DOHH2 (cell line): ENCODE measurements around the gene CROCC.

Source experiments
- H3F3A ChIP-seq: fragments of 200-600 bp; sonication (generic), shearing (Covaris generic); 2 replicates; pipeline ENCODE4 v1.6.0; 2016; ENCODE audit warnings: antibody characterized with exemption, mild to moderate bottlenecking; ENCODE audit not compliant: control insufficient read depth, insufficient read depth
- H3K27ac ChIP-seq: fragments of 200-600 bp; sonication (generic); 2 replicates; pipeline ENCODE4 v1.5.1; 2014; ENCODE audit warnings: low read depth, mild to moderate bottlenecking, low read length, moderate library complexity
- H3K27me3 ChIP-seq: fragments of 200-600 bp; sonication (generic); 2 replicates; pipeline ENCODE4 v1.6.1; 2014; ENCODE audit warnings: mild to moderate bottlenecking, low read length, mixed read lengths; ENCODE audit not compliant: control insufficient read depth
- H3K36me3 ChIP-seq: fragments of 200-600 bp; sonication (generic); 2 replicates; pipeline ENCODE4 v1.6.1; 2014; ENCODE audit warnings: mild to moderate bottlenecking, low read length, moderate library complexity, mixed read lengths; ENCODE audit not compliant: control insufficient read depth
- H3K4me1 ChIP-seq: fragments of 200-600 bp; sonication (generic); 2 replicates; pipeline ENCODE4 v1.6.1; 2014; ENCODE audit warnings: mild to moderate bottlenecking, low read length, mixed read lengths; ENCODE audit not compliant: control insufficient read depth
- H3K4me2 ChIP-seq: fragments of 200-600 bp; sonication (generic); 2 replicates; pipeline ENCODE4 v1.6.0; 2014; ENCODE audit warnings: mild to moderate bottlenecking, low read length, moderate library complexity
- H3K4me3 ChIP-seq: fragments of 200-600 bp; sonication (generic); 2 replicates; pipeline ENCODE4 v1.5.1; 2014; ENCODE audit warnings: mild to moderate bottlenecking, low read length, mixed read lengths
- H3K79me2 ChIP-seq: fragments of 200-600 bp; sonication (generic); 2 replicates; pipeline ENCODE4 v1.6.1; 2014; ENCODE audit warnings: mild to moderate bottlenecking, low read length, mixed read lengths; ENCODE audit not compliant: control insufficient read depth
- H3K9me2 ChIP-seq: fragments of 200-600 bp; sonication (generic); replicated peaks from 2 replicates; pipeline ENCODE4 v1.6.1; 2014; ENCODE audit warnings: mild to moderate bottlenecking, low read length, mixed read lengths; ENCODE audit not compliant: control insufficient read depth
- H3K9me3 ChIP-seq: fragments of 200-600 bp; sonication (generic); 2 replicates; pipeline ENCODE4 v1.6.1; 2014; ENCODE audit warnings: antibody characterized with exemption, low read length, mixed read lengths; ENCODE audit not compliant: control insufficient read depth, insufficient read depth
- H4K20me1 ChIP-seq: fragments of 200-600 bp; sonication (generic); 2 replicates; pipeline ENCODE4 v1.6.0; 2014; ENCODE audit warnings: low read depth, mild to moderate bottlenecking, antibody characterized with exemption, low read length, moderate library complexity; ENCODE audit not compliant: control insufficient read depth, insufficient read depth
- CTCF ChIP-seq: fragments of 200-600 bp; sonication (generic); IDR thresholded peaks from one replicate; pipeline ENCODE4 v1.5.1; 2014; ENCODE audit warnings: antibody characterized with exemption, mild to moderate bottlenecking, low read depth, low read length; ENCODE audit not compliant: poor library complexity, severe bottlenecking
- EZH2phosphoT487 ChIP-seq: fragments of 200-600 bp; sonication (generic); IDR thresholded peaks from 2 replicates; pipeline ENCODE4 v1.6.1; 2017; ENCODE audit warnings: borderline replicate concordance, mild to moderate bottlenecking, antibody characterized with exemption, low read length, moderate library complexity, mixed read lengths

The CROCC gene

GRCh38 chr1:16965486-16966067 is 43.8 kb downstream of the CROCC start:
- Histone ChIP-seq H3K27me3 (no peaks in the 10 kb centered on the region), H3F3A (no peaks in the 10 kb centered on the region), H3K36me3 (no peaks in the 10 kb centered on the region)

GRCh38 chr1:16966282-16966681 is 44.6 kb downstream of the CROCC start:
- H3K36me3 ChIP-seq: no peaks in the 10 kb centered on the region
- no peak overlapping the region for H3K27ac ChIP-seq
- no peak for TF ChIP-seq CTCF
- no peak for TF ChIP-seq EZH2phosphoT487

More at GRCh38 chr1:16965486-16966067, 43.8 kb downstream of the CROCC start:
- no peak overlapping the region for H3K4me2 ChIP-seq
- H3K9me3 ChIP-seq: no peaks in the 10 kb centered on the region
- H4K20me1 ChIP-seq: no peaks in the 10 kb centered on the region
- peaks cover 5% of the 10 kb centered on the region for H3K4me1 ChIP-seq
- TF ChIP-seq EZH2phosphoT487 (no peak), CTCF (no peak)
- H3K79me2 ChIP-seq: no peaks in the 10 kb centered on the region
- H3K4me3 ChIP-seq: no peak overlapping the region
- no peak overlapping the region for H3K27ac ChIP-seq
- no peaks in the 10 kb centered on the region for H3K9me2 ChIP-seq

GRCh38 chr1:16967095-16967575 is 45.4 kb downstream of the CROCC start:
- no peaks in the 10 kb centered on the region for H3K9me2 ChIP-seq
- no peaks in the 10 kb centered on the region for H3F3A ChIP-seq
- no peak overlapping the region for H3K4me2 ChIP-seq
- H3K36me3 ChIP-seq: no peaks in the 10 kb centered on the region
- no peaks in the 10 kb centered on the region for H4K20me1 ChIP-seq
- H3K27ac ChIP-seq: no peak overlapping the region
- H3K4me3 ChIP-seq: no peak overlapping the region
- TF ChIP-seq EZH2phosphoT487 (no peak), CTCF (no peak)
- H3K4me1 ChIP-seq: no peaks in the 10 kb centered on the region
- H3K79me2 ChIP-seq: no peaks in the 10 kb centered on the region
- no peaks in the 10 kb centered on the region for H3K9me3 ChIP-seq
- no peaks in the 10 kb centered on the region for H3K27me3 ChIP-seq

More at GRCh38 chr1:16966282-16966681, 44.6 kb downstream of the CROCC start:
- no peaks in the 10 kb centered on the region for H3K27me3 ChIP-seq
- no peaks in the 10 kb centered on the region for H3K9me3 ChIP-seq
- H3F3A ChIP-seq: no peaks in the 10 kb centered on the region
- H3K4me2 ChIP-seq: no peak overlapping the region
- H4K20me1 ChIP-seq: no peaks in the 10 kb centered on the region
- H3K79me2 ChIP-seq: no peaks in the 10 kb centered on the region
- H3K4me1 ChIP-seq: no peaks in the 10 kb centered on the region; the same call in 1 of the 2 replicates
- no peak overlapping the region for H3K4me3 ChIP-seq
- H3K9me2 ChIP-seq: no peaks in the 10 kb centered on the region
